ENCODE measurements around the gene FBXL7. TPM values are rescaled to one million over a fixed set of nuclear protein-coding genes. Genes with fewer than 3 reads are reported as not detected.

Gene FBXL7
- total RNA-seq, 4 donors from 2014 or later: 1.9 to 5.9 (median 3.0) TPM

DNA sequence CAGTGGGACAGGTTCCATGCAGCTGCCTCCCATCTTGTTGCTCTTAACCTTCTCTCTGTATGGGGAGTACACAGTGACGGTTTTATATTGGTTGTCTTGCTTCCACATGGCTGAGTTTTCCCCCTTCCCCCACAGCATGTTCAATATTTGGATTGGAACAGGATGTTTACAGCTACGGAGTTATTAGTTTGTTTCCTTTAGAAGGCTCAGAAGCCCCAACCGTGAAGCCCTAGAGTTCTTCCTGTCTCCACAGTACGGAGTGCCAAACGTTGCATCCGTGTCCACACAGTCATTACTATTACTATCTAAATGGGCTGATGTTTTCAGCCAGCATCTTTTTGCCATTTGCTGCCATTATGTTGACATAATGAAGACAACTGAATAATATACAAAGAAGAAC is 402.1 kb downstream of the FBXL7 start:
- no peak overlapping the region for H3K27ac ChIP-seq
- H3K4me3 ChIP-seq: no peak overlapping the region
- 63% methylated on average over 6 of the region's 6 CpGs for WGBS
- H3K27me3 ChIP-seq: no peaks in the 10 kb centered on the region
- TF ChIP-seq POLR2AphosphoS5 (IDR thresholded peaks at IDR 0.05) (no peak), EP300 (IDR thresholded peaks at IDR 0.05) (no peak), POLR2A (IDR thresholded peaks at IDR 0.05) (no peak)
- TF ChIP-seq, protein P1, sequence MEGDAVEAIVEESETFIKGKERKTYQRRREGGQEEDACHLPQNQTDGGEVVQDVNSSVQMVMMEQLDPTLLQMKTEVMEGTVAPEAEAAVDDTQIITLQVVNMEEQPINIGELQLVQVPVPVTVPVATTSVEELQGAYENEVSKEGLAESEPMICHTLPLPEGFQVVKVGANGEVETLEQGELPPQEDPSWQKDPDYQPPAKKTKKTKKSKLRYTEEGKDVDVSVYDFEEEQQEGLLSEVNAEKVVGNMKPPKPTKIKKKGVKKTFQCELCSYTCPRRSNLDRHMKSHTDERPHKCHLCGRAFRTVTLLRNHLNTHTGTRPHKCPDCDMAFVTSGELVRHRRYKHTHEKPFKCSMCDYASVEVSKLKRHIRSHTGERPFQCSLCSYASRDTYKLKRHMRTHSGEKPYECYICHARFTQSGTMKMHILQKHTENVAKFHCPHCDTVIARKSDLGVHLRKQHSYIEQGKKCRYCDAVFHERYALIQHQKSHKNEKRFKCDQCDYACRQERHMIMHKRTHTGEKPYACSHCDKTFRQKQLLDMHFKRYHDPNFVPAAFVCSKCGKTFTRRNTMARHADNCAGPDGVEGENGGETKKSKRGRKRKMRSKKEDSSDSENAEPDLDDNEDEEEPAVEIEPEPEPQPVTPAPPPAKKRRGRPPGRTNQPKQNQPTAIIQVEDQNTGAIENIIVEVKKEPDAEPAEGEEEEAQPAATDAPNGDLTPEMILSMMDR (IDR thresholded peaks at IDR 0.05): no peak
- no peaks in the 10 kb centered on the region for H3K36me3 ChIP-seq
- peaks cover 6% of the 10 kb centered on the region for H3K4me1 ChIP-seq
- DNase-seq (ENCODE audit: low spot score in 2 of 2): no peak
- no peaks in the 10 kb centered on the region for H3K9me3 ChIP-seq

DNA sequence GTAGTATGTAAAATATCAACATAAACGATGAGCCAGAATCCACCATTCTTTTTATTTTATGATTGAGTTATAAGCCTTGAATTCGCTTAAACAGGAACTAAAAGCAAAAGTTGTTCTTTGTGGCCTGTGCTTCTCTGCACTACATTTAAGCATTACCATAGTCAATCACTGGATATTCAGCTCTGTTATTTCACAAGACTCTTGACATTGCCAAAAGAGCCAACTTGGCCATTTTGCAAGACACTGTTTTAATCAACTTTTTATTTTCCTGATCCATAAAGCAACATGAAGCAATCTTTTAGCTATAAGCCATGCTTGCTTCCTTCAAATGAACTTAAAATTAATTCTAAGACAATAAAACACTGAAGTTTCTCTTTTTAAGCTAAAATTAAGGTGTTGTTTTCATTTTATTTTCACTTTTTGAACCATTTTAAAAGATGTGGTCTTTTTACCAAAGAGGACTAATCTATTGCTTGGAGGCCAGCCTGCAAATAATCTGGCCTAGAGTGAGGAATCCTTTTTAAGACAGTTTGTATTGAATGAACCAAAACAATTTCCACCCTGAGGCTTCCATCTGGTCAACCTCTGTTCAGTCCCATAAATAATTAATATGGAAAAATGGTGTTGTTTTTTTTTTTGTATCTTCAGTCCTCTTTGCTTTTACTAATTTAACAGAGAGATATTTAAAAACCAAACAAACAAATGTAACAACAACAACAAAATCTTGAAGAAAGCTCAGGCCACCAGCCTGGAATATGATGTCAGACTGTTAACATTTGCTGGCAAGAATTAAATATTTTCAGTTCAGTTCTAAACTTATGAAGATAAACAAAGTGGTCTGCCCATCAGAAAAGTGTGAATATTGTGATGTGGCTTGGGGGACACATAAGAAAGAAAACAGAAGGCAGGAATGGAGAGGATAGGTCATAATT is 405.2 kb downstream of the FBXL7 start:
- no peaks in the 10 kb centered on the region for H3K9me3 ChIP-seq
- H3K27me3 ChIP-seq: no peaks in the 10 kb centered on the region
- H3K27ac ChIP-seq: no peak overlapping the region
- DNase-seq (ENCODE audit: low spot score in 2 of 2): no peak
- H3K4me1 ChIP-seq: peaks cover 6% of the 10 kb centered on the region
- H3K36me3 ChIP-seq: no peaks in the 10 kb centered on the region
- TF ChIP-seq, protein P1 (IDR thresholded peaks at IDR 0.05): no peak
- no peak for TF ChIP-seq POLR2AphosphoS5 (IDR thresholded peaks at IDR 0.05)
- WGBS: 74% methylated on average over 2 of the region's 2 CpGs
- no peak overlapping the region for H3K4me3 ChIP-seq

DNA sequence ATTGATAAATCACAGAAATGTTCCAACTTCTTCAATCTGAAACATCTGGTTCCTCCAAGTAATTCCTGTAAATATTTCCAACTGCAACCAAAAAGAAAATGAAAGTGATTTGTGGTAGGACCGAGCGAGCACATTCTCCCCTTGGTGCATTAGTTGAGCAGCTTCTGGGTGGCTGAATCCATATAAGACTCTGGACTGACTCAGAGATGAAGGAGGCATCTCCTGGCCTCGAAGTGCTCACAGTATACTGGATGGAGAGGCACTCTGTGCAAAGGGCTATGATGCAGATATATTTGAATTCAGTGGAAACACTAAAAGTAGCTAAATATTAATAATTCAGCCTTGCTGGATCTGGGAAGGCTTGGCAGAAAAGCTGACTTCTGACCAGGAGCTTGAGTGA is 414.7 kb downstream of the FBXL7 start:
- no peak for DNase-seq (ENCODE audit: low spot score in 2 of 2)
- no peaks in the 10 kb centered on the region for H3K9me3 ChIP-seq
- no peaks in the 10 kb centered on the region for H3K27me3 ChIP-seq
- H3K27ac ChIP-seq: no peak overlapping the region
- no peaks in the 10 kb centered on the region for H3K36me3 ChIP-seq
- no peak overlapping the region for H3K4me3 ChIP-seq
- no peaks in the 10 kb centered on the region for H3K4me1 ChIP-seq
- WGBS: 56% methylated on average over 3 of the region's 3 CpGs
- TF ChIP-seq POLR2A (IDR thresholded peaks at IDR 0.05) (no peak), POLR2AphosphoS5 (IDR thresholded peaks at IDR 0.05) (no peak), EP300 (IDR thresholded peaks at IDR 0.05) (no peak)
- TF ChIP-seq, protein P1 (IDR thresholded peaks at IDR 0.05): no peak

DNA sequence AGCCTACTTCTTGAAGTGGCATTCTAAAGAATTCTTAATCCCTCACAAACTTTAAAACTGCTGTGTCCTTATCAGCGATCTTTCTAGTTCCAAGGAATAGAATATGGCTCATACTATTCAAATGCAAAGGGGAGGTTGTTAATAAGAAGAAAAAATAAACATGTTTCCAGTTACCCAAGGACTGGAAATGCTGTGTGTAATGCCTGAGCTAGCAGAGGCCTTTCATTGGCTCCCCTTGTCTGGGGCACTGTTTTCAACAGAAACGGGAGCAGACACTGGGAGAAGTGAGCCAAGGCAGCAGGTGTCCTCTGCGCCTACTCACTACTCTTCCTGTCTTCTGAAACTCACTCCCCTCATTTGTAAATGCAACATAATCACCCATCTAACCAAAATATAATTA is 426.6 kb downstream of the FBXL7 start:
- DNase-seq (ENCODE audit: low spot score in 2 of 2): no peak
- TF ChIP-seq POLR2A (IDR thresholded peaks at IDR 0.05): no peak
- TF ChIP-seq, protein P1 (IDR thresholded peaks at IDR 0.05): no peak
- TF ChIP-seq EP300 (IDR thresholded peaks at IDR 0.05): no peak
- TF ChIP-seq POLR2AphosphoS5 (IDR thresholded peaks at IDR 0.05): no peak
- no peak overlapping the region for H3K27ac ChIP-seq
- H3K36me3 ChIP-seq: no peaks in the 10 kb centered on the region
- H3K9me3 ChIP-seq: no peaks in the 10 kb centered on the region
- WGBS: 75% methylated on average over 3 of the region's 3 CpGs
- H3K4me1 ChIP-seq: no peaks in the 10 kb centered on the region
- H3K4me3 ChIP-seq: no peak overlapping the region
- H3K27me3 ChIP-seq: no peaks in the 10 kb centered on the region

DNA sequence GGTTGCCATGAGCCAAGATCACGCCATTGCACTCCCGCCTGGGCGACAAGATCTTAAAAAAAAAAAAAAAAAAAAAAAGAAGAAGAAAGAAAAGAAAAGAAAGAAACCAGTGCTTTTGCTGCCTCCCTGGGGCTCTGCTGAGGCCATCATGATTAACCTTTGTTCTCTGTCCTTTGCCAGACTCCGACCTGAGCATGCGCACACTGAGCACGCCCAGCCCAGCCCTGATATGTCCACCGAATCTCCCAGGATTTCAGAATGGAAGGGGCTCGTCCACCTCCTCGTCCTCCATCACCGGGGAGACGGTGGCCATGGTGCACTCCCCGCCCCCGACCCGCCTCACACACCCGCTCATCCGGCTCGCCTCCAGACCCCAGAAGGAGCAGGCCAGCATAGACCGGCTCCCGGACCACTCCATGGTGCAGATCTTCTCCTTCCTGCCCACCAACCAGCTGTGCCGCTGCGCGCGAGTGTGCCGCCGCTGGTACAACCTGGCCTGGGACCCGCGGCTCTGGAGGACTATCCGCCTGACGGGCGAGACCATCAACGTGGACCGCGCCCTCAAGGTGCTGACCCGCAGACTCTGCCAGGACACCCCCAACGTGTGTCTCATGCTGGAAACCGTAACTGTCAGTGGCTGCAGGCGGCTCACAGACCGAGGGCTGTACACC is 427.9 kb downstream of the FBXL7 start:
- H3K27me3 ChIP-seq: no peaks in the 10 kb centered on the region
- no peaks in the 10 kb centered on the region for H3K4me1 ChIP-seq
- TF ChIP-seq POLR2A (IDR thresholded peaks at IDR 0.05) (no peak), POLR2AphosphoS5 (IDR thresholded peaks at IDR 0.05) (no peak), EP300 (IDR thresholded peaks at IDR 0.05) (no peak)
- TF ChIP-seq, protein P1 (IDR thresholded peaks at IDR 0.05): no peak
- H3K27ac ChIP-seq: no peak overlapping the region
- over 99% methylated on average over 30 of the region's 38 CpGs for WGBS
- H3K4me3 ChIP-seq: no peak overlapping the region
- H3K36me3 ChIP-seq: no peaks in the 10 kb centered on the region
- no peaks in the 10 kb centered on the region for H3K9me3 ChIP-seq
- no peak for DNase-seq (ENCODE audit: low spot score in 2 of 2)

Measured in suprapubic skin (tissue), 4 donors.